22Rv1 (cell line): Measurements from ENCODE around the gene NUP62.

Experiments used
- CTCF ChIP-seq: fragments of 450-650 bp; IDR thresholded peaks from 2 replicates; pipeline ENCODE4 v1.5.1; 2017; ENCODE audit warnings: mild to moderate bottlenecking
- ZFX ChIP-seq: fragments of 450-650 bp; IDR thresholded peaks from 2 replicates; pipeline ENCODE4 v1.6.1; 2017; ENCODE audit warnings: antibody characterized with exemption, borderline replicate concordance

DNA sequence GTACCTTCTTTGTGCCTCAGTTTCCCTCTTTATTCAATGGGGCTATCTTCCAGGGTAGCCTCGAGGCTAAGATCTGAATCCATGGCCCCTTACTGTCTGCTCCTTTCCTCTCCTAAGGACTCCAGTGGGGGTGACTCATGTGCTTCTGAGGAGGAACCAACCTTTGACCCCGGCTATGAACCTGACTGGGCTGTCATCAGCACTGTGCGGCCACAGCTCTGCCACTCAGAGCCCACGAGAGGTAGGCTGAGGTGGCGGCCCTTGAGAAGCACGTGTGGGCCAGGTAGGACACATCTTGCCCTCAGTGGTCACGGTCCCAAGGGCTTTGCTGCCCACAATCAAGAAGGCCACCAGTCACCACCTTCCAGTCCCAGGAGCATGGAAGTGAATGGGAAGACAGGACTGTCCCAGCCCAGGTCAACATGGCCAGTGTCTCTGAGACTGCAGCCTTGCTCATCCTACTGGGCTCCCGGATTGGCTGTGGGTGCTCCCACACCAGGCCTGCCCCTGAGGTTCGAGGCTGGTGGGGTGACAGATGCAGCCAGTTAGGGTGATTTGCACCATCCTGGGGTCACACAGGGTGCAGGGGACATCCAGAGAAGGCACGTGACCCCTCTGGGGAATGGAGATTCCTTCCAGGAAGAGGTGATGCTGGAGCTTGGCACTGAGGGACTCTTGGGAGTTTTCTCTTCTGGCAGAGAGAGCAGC, 49.0 kb downstream of the NUP62 start:
- TF ChIP-seq CTCF, result no peak
- no peak for TF ChIP-seq ZFX
